D341Med (cell line): Measurements from ENCODE around the gene RBM19.
A peak's percentile ranks its signal among the peaks of the same experiment; 100 is the strongest.

Experiments
- DNase-seq: peaks from one replicate; pipeline ENCODE4 v3.0.0; 2012; ENCODE audit warnings: low spot score

RBM19 gene

GRCh38 chr12:113879658-113880057, 86.5 kb downstream of the RBM19 start:
- no peak for DNase-seq

DNA sequence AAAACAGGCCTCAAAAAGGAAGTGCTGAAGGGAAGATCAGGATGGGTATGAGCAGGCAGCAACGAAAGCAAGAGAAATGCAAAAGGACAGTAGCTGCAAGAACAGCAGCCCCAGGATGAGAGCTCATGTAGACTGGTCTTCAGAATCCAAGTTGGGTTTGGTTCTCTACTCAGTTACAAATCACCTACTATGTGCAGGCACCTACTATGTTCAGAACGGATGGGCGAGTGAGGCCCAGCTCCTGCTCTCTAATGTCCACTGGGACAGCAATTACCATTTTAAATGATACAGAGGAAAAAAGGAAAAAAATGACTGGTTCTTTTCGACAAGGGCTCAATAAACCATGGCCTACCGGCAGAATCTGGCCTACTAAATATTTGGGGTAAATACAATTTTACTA, 88.5 kb downstream of the RBM19 start:
- no peak for DNase-seq

DNA sequence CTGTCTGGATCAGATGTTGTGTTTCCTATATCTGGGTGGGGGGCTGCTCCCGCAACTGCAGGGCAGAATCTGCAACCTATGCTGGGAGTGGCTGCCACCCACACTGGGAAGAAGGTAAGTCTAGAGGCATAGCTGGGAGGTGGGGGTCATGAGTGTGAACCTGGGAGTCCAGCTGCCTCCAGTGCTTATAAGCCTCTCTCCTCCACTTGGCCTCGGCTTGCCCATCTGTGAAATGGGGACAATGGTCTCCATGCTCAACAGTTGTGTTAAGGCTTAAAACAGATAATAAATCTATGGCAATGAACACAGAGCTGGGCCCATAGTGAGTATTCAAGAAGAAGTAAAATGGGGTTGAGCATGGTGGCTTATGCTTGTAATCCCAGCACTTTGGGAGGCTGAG, 90.0 kb downstream of the RBM19 start:
- DNase-seq, result no peak

DNA sequence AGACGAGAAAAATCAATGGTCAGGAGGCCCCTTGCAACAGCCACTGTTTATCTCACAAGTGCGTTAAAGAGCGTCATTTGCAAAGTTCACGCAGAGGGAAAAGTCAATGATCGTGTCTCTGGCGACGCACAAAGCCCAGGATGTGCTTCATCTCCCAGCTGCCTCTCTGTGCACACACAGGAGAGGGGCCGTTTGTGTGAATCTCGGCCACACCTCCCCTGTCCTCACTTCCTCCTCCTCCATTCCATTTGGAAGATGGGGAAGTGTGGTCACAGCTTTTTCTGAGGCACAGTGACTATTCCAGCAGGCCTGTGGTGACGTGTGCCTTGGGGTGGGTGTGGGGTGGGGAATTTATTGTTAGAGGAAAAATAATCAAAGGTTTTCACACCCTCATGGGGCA, 90.4 kb downstream of the RBM19 start:
- no peak for DNase-seq

DNA sequence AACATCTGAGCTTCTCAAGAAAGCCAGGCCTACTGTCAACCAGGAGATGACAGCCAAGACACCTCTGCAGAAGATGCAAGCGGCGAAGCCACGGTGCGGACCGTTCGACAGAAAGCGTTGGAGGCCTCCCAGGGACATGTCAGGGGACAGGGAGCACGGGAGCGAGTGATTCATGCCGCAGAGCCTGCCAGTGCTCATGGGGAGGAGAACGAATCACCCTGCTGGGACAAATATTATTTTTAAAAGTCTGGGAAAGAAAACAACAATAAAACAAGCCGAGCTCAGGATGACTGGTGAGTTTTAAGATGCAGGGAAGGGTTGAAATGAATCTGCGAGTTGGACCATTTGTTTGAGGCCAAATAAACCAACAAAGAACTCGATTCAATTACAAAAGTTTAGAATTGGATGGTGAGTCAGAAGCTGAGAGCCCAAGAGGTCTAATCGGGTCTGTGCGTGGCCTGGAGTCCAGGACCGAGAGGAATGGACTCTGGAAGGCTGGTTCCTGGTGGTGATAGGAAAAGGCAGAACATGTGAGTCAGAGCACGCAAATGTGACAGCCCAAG, 91.0 kb downstream of the RBM19 start:
- no peak for DNase-seq

DNA sequence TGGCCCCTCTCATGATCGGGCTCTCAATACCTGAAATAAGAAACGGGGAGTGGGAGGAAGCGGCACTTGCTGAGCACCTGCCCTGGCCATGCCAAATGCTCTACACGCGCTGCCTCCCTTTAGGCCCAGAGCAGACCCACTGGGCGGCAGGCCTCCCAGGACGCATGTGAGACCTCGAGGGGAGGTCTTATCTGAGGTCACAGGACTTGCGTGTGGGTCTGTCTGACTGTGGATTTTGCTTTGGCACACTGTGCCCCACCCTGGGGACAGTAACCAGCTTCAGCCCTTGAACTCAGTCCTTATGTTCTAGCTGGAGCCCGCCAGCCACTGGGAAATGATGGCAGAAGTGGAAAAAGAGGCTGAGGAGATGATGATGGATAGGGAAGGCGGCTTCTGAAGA, 91.8 kb downstream of the RBM19 start:
- DNase-seq, result no peak

DNA sequence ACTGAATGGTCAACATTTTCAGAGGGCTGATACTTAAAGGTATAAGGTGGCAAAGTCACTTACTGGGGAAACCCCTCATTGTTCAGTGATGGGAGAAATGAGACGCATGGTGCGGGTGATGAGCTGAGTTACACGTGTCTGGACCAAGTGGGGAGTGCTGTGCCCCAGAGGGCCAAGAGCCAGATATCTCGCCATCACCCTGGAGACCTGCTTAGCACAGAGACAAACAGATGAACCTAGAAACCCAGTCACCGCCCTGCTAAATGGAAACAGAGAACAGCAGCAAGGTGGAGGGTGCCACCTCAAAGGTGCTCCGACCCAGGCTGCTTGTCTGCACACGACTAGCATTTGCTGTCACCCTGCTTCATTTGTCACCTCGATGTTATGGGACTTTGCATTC, 92.4 kb downstream of the RBM19 start:
- no peak for DNase-seq

DNA sequence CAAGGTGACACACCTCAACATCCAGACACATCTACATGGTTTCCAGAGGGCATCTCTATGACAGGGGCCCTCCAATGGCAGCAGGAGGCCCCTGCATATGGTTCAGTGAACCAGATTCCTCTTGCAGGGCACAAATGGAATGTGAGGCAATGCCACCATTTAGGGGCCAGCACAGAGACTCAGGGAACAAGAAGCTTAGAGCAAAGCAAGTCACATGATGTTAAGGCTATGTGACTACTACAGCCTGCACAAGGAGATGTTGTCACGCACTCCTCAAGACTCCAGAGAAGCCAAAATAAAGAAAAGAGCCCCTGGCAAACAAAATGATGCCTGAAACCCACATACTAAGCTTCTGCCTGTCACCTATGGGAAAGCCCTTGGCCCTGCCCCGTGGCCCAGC, 95.2 kb downstream of the RBM19 start:
- DNase-seq, result no peak

DNA sequence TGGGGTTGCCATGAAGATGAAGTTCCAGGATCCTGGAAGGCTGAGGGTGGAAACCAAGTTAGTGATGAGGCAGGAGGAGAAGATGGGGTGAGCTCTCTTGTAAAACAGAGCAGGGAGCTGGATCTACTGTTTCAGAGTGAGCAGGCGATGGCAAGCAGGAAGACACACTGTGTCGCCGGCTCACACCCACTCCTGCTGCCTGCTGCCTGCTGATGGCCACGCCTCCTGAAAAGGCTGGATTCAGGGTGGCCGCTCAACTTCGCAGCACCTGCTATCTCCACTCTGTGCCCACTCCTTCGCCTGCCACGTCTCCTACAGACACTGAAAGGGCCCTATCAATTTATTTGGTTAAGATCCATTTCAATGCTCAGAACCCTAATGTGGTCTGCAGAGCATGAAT, 96.1 kb downstream of the RBM19 start:
- DNase-seq, result no peak

DNA sequence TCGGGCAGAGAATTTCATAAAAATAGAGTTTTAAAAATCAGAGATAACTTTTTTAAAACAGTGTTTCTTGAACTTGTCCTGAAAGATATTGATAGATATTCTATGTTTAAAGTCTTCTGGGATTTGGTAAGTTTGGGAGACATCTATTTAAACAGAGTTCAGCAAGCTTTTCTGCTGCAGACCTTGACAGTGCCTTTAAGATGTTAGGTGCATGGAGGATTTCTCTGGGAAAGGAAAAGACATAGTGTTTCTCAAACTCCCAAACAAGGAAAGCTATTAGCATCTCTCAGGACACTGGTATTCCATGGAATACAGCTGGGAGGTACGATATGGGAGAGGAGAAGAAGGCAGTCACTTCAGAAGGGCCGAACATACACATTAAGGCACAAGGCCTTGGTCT, 97.8 kb downstream of the RBM19 start:
- no peak for DNase-seq

DNA sequence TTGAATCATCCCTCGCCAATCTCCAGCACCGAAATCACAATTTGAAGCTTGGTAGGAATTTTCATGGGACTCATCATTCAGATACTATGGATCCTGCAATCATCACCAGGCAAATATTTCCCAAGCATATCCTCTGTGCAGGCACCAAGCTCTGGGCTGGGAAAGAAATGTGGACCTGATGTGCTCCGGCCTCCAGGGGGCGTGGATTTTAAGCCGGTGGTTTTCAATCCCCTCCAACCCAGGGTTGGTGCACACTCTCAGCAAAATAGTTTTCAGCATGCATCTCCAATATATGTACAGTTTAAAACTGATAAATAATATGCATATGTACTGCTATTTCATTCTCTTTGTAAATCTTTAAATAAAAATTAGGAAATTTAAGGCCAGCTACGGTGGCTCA, 98.9 kb downstream of the RBM19 start:
- DNase-seq, result peak; percentile 57

GRCh38 chr12:113866496-113866895, 99.6 kb downstream of the RBM19 start:
- no peak for DNase-seq

GRCh38 chr12:113863455-113863845, 102.7 kb downstream of the RBM19 start:
- no peak for DNase-seq

GRCh38 chr12:113862590-113863454, 103.3 kb downstream of the RBM19 start:
- DNase-seq, result no peak

- no peak for DNase-seq
These were observed 104.3 kb downstream of the RBM19 start for GRCh38 chr12:113861708-113862312.

GRCh38 chr12:113860950-113861349, 105.2 kb downstream of the RBM19 start:
- no peak for DNase-seq

GRCh38 chr12:113860059-113860820, 105.9 kb downstream of the RBM19 start:
- no peak for DNase-seq

DNA sequence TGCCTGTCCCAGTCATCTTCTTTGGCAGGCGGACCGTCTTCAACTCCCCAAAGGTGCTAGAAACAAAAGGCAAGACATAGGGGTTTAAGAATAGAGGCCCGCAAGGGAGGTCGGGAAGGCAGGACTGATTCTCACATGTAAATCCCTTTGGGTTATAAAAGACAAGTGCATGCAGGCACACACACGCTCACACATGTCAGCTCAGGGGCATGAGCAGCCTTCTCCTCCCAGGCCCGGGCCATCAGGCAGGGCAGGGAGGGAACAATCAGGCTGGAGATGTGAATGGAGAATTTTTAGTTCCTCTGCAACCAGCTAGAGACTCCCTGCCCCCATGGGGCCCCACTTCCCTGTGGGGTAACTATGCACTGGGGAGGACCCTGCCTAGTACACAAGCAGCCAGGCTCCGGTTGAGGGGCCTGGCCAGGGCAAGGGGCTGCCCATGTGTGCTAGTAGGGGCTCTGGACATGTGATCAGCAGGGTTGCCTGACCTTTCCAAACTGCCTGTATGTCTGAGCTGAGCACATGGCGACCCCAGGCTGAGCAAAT, 107.2 kb downstream of the RBM19 start:
- no peak for DNase-seq

DNA sequence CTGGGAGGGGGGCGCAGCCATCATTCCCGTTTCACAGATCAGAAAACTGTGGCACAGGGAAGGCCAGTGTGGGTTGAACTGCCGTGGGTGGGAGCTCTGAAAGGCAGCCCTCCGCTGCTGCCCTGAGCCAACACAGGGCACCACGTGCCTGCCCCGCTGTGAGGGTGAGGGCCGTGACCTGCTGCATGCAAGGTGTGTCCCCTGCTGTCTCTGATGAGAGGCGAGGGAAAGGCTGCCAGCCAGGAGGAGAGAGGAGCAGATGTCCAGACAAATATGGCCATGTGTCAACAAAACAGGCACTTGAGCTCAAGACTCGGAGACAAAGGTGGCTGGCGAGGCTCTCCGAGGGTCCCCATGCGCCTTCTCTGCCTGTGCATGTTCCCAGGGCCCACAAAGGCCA, 108.8 kb downstream of the RBM19 start:
- no peak for DNase-seq

DNA sequence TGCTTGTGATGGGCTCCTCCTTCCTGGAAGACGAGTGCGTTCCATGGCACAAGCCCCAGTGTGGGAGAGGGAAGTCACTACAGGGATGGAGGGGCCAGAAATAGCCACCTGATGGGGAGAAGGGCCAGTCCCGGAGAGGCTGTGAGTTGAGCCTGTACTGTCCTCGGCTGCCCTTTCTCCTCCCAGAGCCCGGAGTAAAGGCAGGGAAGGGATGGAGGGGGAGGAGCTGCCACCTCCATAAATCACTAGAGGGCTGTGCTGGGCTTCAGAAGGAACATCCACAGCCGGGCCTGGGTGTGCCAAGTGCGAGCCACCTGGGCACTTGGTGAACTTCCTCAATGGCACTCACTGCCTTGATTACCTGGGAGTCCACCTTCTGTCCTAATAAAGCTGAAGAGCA, 110.1 kb downstream of the RBM19 start:
- no peak for DNase-seq

DNA sequence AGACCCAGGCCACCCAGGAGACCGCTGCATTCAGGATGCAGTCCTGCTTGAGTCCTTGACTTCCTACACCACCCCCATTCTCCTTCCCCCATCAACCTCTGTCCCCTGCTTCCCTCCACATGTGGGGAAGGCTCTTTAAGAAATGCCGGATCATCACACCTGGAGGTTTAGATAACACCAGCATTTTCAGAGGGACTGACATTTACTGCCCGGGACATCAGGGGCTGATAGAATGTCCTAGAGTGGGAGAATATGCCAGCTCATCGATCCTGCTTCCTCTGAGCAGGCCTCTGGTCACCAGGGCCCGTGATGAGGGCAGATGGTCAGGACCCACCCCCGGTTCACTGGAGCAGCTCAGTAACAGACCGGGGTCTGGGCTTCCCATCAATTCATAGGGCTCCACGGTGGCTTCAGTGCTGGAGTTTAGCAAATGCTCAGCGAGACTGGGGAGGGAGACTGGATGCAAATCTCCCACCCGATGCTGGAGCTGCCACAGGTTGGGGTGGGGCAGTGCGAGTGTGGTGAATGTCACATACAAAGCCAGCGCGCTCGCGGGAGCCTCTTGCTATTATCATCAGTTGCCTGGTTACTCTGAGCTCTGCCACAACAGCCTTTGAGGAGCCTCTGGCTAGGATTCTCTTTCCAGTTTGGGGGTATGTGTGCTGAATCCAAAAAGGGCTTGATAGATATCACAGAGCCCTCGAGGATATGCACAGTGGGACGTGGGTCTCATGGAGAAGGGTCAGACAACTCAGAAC, 111.6 kb downstream of the RBM19 start:
- no peak for DNase-seq

DNA sequence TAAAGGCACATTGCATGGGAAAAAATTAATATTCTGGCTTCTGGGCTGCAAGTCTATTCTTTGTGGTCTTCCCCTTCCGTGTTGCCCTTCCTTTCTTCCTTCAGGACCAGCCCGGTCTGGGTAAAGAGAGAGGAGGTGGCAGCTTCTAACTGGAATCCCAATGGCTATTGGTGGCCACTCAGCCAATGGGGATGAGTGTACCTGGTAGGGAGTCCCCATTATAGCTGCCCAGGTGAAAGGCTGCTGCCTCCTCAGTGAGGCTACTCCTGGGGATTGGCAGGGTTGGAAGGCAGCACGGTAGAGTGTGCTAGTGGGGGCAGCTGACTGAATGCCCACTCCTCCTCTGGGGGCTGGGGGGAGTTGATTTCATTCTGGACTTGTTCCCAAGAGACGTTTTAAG, 112.6 kb downstream of the RBM19 start:
- DNase-seq, result no peak
